NCI-H748 treated with DMSO at 0.1 percent for 48 hours (cell line): ENCODE measurements around the gene TAF12.
A peak's percentile ranks its signal among the peaks of the same experiment; 100 is the strongest.
"Not testable (repeated sequence)": the region's sequence is repeated elsewhere in the genome, so short reads cannot be mapped to it uniquely, and the experiment has no call there.

Experiments used
- DNase-seq: peaks from one replicate; lab custom pipeline; 2025; lab: John Stamatoyannopoulos, UW

Gene TAF12

DNA sequence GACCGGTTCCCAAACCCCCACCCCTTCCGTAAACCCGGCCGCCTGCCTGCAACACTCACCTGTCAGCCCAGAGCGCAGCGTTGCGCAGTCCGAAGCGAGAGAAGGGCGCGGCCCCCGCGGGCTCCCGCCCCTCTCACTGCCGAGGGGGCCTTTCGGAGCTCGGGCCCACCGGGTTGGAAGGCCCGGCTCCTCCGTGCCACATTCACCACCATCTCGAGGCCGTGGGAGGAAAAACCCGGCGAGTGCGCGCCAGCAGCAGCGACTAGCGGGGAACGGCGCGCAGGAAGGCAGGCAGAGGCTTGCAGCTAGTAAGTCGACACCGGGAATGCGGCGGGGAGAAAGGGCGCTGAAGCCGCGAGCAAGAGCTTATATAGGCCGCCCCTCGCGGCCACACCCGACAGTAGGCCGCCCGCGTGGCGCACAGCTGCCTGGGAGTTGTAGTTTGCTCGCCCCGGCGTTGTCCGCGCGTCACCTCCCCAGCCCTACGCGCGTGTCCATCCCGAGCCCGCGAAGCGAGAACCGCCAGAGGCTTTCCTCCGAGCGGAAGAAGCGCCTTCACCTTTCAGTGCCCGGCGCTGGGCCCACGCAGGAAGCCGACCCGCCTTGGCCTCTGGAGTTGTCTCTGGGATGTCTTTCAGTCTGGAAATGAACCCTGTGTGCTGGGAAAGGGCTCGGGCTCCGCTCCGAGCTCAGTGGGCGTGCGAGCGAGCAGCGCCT is 61.2 kb downstream of the TAF12 start:
- peak; percentile 78 for DNase-seq

DNA sequence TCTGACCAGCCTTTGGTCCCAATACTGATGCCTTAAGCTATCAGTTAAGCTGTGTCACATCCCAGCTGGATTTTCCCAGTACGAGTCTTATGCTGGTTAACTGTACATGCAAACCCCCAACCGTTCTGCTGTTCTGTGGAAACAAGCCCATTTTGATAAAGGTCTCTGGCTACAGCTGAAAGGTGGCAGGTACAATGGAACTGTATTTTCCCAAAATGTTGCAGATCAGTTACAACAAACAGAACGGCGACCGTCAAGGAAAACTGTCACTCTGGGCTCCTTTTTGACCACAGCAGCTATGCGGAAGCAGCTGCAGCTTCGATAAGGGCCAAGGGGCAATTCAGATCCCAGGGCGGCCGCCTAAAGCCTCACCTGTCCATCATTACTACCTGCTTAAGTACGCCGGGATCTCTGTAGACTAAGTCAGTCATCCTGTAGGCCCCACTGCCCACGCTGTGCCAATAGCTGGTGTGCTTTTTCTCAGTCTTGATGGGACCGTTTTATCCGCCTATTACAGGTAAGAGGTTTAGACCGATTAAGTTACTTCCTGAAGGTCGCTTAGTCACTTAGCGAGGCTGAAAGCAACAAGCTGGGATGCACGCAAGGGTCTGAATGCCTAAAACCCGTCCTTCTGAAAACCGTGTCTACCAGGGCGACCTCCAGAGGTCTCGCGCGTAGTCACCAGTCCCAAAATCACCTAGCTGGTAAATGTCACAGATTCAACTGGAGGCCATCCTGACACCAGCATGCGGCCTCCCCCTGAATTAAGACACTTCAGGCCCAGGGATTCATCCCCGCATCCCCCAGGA is 61.9 kb downstream of the TAF12 start:
- peak; percentile 44 for DNase-seq

DNA sequence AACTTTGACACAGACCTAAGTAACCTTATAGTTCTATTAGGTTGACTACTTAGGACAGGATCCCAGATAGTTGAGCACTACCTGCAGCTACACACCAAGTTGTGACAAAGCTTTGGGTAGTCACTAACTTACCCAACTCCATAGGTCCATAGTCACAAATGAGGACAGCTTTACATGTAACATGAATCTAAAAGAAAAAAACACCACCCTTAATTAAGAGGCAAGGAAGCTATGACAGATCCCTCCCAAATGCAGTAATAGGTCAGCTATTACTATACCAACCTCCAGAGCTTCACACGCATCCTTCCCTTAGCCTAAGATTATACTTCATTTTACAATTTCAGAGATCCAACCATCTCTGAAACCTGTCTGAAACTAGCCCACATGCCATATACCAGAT is 63.5 kb downstream of the TAF12 start:
- no peak for DNase-seq

DNA sequence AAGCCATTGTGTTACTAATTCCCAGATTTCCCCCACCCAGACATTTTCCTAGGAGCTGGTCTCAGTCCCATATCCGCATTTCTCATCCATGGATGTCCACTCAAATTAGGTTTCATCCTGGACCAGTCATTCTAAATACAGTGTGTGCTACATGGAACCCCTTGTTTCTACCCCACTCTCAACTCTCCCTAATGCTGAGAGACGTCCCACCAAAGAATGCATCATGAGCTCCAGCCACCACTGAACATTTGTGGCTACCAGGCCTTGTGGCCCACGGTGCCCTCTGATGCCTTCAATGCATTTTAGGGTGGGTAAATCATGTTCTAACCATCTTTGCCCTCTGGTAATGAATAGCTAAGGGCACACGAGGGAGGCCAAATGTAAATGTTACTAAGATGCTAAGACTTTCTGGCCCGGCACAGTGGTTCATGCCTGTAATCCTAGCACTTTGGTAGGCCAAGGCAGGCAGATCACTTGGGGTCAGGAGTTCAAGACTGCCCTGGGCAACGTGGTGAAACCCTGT is 64.1 kb downstream of the TAF12 start:
- DNase-seq = no peak

DNA sequence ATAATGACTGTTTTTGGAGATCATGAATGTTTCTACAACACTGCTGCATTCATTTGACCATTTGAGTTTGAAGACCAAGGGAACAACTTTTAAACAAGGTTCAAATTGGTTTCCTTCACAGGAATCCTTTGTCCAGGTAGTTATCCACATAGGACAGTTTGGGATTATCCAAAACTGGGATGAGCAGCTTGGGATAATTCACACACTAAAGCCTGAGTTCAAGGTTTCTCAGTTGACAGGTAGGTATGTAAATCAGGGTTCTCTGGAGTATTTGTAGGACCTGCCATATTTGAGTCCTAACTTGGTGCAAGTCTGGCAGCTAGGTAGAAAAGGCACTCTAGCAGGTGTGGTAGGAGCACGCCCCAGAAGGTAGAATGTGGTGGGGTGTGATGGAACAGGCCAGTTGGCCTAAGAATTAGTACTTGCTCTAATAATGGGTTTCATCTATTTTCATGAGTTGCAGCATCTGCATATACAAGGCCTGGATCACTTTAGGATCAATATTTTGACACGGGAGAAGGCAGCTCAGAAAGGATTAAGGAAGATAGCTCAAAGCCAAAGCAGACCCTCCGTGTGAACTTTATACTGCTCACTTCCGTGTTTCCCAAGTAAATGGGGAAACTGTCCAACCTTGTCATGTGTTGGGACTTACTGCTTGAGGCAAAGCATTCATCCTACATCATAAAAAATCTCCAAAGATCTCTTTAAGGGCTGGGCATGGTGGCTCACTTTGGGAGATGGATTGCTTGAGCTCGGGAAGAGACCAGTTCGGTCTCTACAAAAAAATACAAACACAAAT is 64.9 kb downstream of the TAF12 start:
- no peak for DNase-seq

DNA sequence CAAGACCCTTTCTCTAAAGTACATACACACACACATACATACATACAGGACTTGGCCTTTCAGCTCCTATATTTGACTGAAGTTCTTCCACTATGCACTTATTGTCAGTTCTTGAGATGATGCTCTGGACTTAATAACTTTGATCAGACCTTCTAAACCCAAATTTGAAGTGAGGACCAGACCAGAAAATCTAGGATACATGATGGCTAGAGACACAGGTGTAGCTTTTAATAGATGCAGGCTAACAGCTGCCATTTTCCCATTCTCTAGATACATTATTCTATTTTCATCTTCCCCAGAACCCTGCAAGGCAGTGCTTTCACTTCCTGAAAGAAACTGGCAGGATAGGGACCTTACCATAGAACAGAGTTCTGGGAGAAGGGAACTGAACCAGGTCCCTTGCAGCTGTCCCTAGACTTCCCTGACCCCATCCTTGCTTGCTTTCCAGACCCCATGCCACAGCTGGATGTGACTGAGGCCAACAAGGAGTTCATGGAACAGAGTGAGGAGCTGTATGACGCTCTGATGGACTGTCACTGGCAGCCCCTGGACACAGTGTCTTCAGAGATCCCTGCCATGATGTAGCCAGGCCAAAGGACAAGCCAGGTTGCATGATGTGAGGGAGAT is 65.7 kb downstream of the TAF12 start:
- DNase-seq = no peak

DNA sequence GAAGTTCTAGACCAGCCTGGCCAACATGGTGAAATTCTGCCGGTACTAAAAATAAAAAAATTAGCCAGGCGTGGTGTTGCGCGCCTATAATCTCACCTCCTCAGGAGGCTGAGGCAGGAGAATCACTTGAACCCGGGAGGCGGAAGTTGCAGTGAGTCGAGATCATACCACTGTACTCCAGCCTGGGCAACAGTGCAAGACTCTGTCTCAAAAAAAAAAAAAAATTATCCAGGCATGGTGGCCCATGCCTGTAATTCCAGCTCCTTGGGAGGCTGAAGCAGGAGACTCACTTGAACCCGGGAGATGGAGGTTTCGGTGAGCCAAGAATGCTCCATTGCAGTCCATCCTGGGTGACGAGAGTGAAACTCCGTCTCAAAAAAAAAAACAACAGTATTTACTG is 69.3 kb downstream of the TAF12 start:
- no peak for DNase-seq

DNA sequence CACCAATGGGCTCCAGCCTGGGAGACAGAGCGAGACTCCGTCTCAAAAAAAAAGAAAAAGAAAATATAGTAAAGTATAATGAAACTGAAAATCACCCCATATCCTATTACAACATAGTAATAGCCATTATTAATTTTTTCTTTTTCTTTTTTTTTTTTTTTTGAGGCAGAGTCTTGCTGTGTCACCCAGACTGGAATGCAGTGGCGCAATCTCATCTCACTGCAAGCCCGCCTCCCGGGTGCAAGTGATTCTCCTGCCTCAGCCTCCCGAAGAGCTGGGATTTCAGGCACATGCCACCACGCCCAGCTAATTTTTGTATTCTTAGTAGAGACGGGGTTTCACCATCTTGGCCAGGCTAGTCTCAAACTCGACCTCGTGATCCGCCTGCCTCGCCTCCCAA is 70.0 kb downstream of the TAF12 start:
- DNase-seq = not testable (repeated sequence)

DNA sequence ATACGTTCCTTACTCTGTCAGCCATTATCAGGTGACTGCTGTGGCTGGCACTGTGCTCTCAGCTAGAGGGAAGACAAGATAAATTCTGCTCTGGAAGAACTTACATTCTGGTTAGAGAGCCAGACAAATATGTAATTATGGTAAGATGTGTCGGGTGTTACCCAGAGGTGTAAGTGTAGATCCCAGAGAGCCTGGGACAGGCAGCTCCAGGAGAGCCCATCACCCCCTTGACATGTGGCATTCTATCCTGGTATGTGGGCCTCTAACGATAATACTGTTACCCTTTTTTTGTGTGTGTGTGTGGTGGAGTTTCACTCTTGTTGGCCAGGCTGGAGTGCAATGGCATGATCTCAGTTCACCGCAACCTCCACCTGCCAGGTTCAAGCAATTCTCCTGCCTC is 71.0 kb downstream of the TAF12 start:
- no peak for DNase-seq

DNA sequence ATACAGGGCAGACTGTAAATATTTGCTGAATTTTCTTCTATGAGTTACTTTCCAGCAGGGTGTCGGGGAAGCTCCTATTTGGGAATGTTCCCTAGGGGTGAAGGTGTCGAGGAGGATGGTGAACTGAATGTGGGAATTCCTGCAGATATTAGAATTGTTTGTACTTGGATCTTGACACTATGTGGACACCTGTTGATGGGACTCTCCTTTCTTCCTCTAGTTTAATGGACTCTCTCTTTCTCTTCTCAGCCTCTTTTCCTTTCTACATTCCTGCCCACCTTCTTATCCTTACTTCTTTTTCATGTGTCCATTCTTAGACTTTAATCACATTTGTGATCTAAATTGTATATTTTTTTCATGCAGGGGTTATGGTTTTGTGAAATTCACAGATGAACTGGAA is 75.9 kb downstream of the TAF12 start:
- DNase-seq = no peak

DNA sequence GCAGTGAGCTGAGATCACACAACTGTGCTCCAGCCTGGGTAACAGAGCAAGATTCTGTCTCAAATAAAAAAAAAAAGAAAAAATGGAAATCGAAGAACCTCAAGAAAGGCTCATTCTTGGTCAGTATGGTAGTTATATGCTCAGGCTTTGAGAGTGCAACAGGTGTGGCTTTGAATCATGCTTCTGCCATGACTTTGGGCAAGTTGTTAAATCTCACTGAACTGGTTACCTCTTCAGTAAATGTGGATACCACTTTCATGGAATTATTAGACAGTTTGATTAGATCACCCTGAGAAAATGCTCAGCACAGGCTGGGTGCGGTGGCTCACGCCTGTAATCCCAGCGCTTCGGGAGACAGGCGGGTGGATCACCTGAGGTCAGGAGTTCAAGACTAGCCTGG is 77.1 kb downstream of the TAF12 start:
- DNase-seq = no peak

DNA sequence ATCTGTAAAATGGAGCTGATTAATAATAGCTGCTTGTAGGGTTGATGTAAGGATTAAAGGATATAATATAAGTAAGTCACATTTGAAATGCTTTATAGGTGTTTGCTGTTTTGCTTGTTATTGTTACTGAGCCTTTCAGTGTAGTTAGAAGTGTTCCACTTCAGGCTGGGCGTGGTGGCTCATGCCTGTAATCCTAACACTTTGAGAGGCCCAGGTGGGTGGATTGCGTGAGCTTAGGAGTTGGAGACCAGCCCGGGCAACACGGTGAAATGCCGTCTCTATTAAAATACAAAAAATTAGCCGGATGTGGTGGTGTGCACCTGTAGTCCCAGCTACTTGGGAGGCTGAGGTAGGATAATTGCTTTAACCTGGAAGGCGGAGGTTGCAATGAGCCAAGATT is 77.8 kb downstream of the TAF12 start:
- no peak for DNase-seq

DNA sequence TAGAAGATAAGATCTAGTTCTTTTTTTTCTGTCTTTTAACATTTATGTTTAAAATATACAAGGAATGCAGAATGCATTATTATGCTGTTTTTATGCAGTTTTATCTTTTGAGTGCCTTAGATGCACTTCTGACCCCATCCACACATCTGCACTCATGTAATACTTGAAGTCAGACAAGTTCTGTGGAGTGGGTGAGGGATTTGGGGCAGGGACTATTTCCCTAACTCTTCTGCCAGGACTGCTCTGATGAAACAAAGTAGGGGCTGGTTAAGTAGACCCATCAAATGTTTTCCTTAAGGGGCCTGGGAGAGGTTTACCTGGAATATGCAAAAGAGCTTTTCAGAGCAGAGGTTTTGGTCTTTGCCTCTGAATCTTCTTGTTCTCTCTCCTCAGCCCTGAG is 78.6 kb downstream of the TAF12 start:
- no peak for DNase-seq

DNA sequence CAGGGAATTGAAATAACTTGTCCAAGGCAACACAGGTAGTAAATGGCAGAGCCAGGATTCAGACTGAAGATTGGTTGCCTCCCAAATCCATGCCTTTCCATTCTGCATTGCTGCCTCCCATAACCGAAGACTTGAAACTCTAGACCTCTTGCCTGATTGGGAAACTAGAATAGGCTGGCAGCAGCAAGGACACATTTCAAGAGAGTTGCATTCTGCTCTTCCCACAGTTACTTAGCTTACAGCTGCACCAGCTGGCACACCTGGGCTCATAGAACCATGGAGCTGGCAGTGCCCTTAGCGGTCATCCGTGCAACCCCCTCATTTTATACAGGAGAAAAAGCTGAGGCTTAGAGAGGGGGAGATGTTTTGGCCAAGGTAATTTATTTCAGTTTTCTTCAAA is 82.0 kb downstream of the TAF12 start:
- DNase-seq = no peak
